ENCODE data around the gene SPNS1.

Gene SPNS1

DNA sequence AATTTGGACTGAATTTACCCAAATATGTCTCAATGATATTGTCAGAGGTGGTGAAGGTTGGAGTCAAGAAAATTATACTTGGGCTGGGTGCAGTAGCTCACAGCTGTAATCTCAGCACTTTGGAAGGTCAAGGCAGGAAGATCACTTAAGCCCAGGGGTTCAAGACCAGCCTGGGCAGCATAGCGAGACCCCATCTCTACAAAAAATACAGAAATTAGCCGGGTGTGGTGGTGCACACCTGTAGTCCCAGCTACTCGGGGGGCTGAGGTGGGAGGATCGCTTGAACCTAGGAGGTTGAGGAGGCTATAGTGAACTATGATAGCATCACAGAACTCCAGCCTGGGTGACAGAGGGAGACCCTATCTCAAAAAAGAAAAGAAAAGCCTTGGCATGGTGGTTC, 51.2 kb downstream of the SPNS1 start:
- no peak for DNase-seq (ENCODE audit: low read depth, low spot score)

DNA sequence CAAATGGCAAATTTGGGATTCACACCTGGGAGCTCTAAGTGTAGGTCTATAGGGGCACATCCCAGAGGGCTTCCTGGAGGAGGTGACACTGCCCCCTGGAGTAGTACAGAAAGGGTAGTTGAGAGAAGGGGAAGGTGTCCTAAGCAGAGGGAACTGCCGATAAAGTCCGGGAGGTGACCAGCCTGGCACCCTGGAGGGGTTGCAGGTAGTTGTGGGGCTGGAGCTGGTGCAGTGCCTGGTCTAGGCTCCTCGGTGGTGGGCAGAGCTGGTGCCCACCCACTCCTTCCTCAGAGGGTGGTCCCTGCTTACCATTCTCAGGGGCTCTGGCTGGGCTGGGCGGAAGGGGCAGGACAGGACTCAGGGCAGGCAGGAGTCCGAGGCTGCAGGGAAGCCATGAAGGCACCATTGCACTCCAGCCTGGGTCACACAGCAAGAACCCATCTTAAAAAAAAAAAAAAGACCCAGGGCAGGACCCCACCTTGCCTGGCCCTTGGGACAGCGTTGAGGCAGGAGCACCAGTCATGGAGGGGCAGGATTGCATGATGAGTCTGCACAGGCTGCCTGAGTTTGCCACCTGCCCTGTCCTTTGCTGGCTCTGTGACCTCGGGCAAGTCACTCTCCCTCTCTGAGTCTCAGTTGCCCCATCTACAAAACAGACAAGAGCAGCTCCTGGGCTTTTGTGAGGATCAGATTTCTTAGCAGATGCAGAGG, 54.0 kb downstream of the SPNS1 start:
- DNase-seq (ENCODE audit: low read depth, low spot score) = no peak

DNA sequence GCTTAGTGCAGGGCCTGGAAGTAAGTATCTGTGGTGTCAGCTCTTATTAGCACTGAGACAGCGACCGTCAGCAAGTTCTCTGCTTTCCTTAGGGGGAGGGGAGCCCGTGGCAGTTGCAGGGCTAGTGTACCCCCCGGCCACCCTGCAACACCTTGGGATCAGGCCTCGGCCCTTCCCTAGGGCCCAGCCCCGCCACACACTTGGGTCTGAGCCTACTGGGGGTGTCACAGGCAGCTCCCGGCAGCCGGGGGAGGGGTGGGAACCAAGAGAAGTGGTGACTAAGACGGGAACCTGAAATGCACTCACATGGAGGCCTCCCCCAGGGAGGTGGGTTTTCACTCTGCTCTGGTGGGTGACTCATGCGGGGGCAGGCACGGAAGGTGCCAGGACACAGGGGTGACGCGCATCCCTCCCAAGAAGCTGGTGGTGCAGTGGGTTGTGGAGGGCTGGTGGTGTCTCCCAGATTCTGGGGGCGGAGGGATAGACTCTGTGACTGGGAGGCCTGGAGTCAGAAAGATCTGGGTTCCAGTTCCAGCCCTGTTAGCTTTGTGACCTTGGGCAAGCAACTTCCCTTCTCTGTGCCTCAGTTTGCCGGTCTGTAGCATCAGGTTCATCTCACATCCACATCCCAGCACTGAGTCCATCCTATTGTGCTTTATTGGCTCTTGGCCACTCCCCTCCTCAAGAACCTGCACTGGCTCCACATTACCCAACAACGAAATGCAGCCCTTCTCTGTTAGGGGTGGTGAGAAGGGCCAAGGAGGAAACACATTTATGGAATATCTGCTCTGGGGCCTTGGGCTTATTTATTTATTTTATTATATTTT, 54.8 kb downstream of the SPNS1 start:
- no peak for DNase-seq (ENCODE audit: low read depth, low spot score)

DNA sequence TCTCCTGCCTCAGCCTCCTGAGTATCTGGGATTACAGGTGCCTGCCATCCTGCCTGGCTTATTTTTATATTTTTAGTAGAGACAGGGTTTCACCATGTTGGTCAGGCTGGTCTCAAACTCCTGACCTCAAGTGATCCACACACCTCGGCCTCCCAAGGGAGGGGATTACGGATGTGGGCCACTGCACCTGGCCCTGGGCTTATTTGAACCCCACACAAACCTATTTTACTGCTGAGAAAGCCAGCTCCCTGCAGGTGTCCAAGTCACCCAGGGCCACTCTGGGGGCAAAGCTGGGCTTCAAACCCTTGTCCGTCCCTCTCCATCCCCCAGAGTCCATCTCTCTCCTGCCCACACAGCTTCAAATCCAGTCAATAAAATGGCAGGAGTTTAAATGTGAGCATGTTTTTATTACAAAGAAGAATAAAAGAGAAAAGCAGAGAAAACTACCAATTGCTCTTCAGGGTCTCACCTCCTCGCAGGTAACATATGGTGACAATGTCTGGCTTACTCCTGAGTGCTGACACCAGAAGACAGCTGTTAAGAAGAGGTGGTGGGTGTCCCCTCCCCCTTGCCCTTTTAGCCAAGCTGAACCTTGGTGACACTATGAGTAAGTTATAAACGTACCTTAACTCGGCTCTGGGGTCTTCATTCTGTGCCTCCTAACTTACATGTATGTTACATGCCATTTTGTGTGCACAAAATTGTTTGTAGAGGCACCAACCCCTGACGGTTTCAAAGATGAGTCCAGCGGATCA, 55.7 kb downstream of the SPNS1 start:
- DNase-seq (ENCODE audit: low read depth, low spot score) = no peak

Data from iPS DF 19.7 (cell line).